Sigmoid colon (tissue), 7 donors: ENCODE data around the gene LEFTY1. TPM values are rescaled to one million over a fixed set of nuclear protein-coding genes. Genes with fewer than 3 reads are reported as not detected.
"Not testable (repeated sequence)": the region's sequence is repeated elsewhere in the genome, so short reads cannot be mapped to it uniquely, and the experiment has no call there.

Experiments used
- DNase-seq: peaks from one replicate; pipeline ENCODE4 v3.0.0-alpha.2; 2019
- H3K27ac ChIP-seq, 4 donors: fragments of 200-600 bp; sonication (generic); one replicate each; pipeline ENCODE4 v1.5.1; 2016 to 2019; ENCODE audit warnings: mild to moderate bottlenecking in 1 of 4
- H3K27me3 ChIP-seq, 3 donors: fragments of 200-600 bp; sonication (generic); one replicate each; pipeline ENCODE4 v1.5.1; 2019; ENCODE audit warnings: mild to moderate bottlenecking in 1 of 3
- H3K36me3 ChIP-seq, 4 donors: fragments of 200-600 bp; sonication (generic); one replicate each; pipeline ENCODE4 v1.5.1; 2016 to 2019
- H3K4me1 ChIP-seq, 4 donors: fragments of 200-600 bp; sonication (generic); one replicate each; pipeline ENCODE4 v1.5.1; 2017 to 2019
- H3K4me3 ChIP-seq, 4 donors: fragments of 200-600 bp; sonication (generic); one replicate each; pipeline ENCODE4 v1.5.1; 2017 to 2019; ENCODE audit warnings: mild to moderate bottlenecking in 2 of 4, moderate library complexity in 1 of 4
- H3K9me3 ChIP-seq, 4 donors: fragments of 200-600 bp in 3 of 4; sonication (generic) in 3 of 4; one replicate each; pipeline versions ENCODE4 v1.5.1 to v1.6.1; 2013 to 2019
- CTCF ChIP-seq, 4 experiments: fragments of 450-650 bp in 3 of 4; fragments of 200-600 bp in 1 of 4; IDR thresholded peaks; one replicate each; pipeline ENCODE4 v1.5.1; 2016 to 2019; ENCODE audit warnings: antibody characterized with exemption in 4 of 4, mild to moderate bottlenecking in 3 of 4, moderate library complexity in 2 of 4
- EP300 ChIP-seq, 4 donors: sonication (generic); formaldehyde crosslinking; IDR thresholded peaks; one replicate each; pipeline ENCODE4 v1.6.1; 2017; ENCODE audit warnings: antibody characterized with exemption in 4 of 4
- POLR2A ChIP-seq, 2 donors: fragments of 450-650 bp; IDR thresholded peaks; one replicate each; pipeline ENCODE4 v1.6.1; 2016; ENCODE audit warnings: antibody characterized with exemption in 2 of 2, mild to moderate bottlenecking in 2 of 2, moderate library complexity in 2 of 2
- POLR2AphosphoS5 ChIP-seq, 4 donors: sonication (generic); formaldehyde crosslinking; IDR thresholded peaks; one replicate each; pipeline ENCODE4 v1.6.1; 2017; ENCODE audit warnings: antibody characterized with exemption in 4 of 4
- WGBS, 2 donors: extraction: QIAGEN DNeasy Blood & Tissue Kit; methylation state at CpG; one replicate each; pipeline ENCODE4 v1.1.7; 2013; 5-methylcytosine and 5-hydroxymethylcytosine counted together
- intact Hi-C: fragments of 100-400 bp; cut with DNase I; formaldehyde crosslinking; loops from one replicate; pipeline ENCODE4 v1.15.1; 2023
- polyA plus RNA-seq, 3 donors: library from polyadenylated mRNA; stranded (reverse); fragments of 200-250 nt; gene quantifications; one replicate each; pipeline ENCODE4 v1.2.3, GENCODE V29; 2013
- total RNA-seq, 4 donors: library from RNA; depleted of rRNA; stranded (reverse); fragments of >200 nt; gene quantifications; one replicate each; pipeline ENCODE4 v1.1.0, GENCODE V29; 2016
- donor health status: healthy with polysubstance abuse.
- donor health status: Bipolar disorder and iron deficiency.
- donor health status: healthy.

LEFTY1 gene
- total and polyA plus RNA-seq, 7 donors = 14.4 to 120 (median 46.2) TPM; not detected in 4

DNA sequence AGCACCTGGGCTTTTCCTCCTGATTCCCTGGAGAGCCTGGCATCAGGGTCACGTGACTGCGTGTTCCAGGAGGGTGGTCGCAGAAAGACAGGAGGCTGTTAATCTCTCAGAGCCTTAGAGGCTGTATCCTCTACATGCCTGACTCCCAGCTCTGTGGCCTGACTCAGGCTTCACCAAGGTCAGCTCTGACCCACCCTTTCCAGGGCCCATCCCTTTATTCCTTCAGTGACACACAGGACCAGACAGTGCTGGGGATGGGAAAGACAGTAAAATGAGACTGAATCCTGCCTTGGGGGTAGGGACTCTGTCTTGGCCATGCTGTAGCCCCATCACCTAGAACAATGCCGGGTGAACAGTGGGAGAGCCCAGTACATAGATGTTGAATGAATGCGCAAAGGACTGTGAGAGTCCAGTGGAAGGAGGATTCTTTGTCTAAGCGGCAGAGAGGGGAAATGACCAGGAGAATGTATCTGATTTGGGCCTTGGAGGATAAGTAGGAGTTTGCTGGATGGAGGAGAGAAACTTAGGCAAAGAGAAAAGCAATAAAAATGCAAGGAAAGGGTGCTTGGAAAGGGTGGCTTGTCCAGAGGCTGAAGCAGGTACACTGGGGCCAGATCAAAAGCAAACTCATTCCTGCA lies 46.0 kb downstream of the LEFTY1 start:
- Histone ChIP-seq H3K27ac (no peak overlapping the region), H3K9me3 (no peaks in the 10 kb centered on the region), H3K36me3 (peaks cover 18 to 81% (median 44%) of the 10 kb centered on the region in 4 donors), H3K27me3 (no peaks in the 10 kb centered on the region), H3K4me1 (peaks cover 0 to 13% (median 11%) of the 10 kb centered on the region in 4 donors), H3K4me3 (no peak overlapping the region)
- intact Hi-C loops = no loop called here
- DNase-seq = no peak
- TF ChIP-seq POLR2AphosphoS5 (IDR thresholded peaks at IDR 0.05) (no peak), POLR2A (IDR thresholded peaks at IDR 0.05) (no peak), CTCF (IDR thresholded peaks at IDR 0.05) (no peak), EP300 (IDR thresholded peaks at IDR 0.05) (no peak)
- 79 to 87% methylated on average over 6 of the region's 6 CpGs for WGBS, 2 donors

GRCh38 chr1:225842074-225842473 lies 46.9 kb downstream of the LEFTY1 start:
- WGBS, 2 donors = 56 to 78% methylated on average over 12 of the region's 12 CpGs

DNA sequence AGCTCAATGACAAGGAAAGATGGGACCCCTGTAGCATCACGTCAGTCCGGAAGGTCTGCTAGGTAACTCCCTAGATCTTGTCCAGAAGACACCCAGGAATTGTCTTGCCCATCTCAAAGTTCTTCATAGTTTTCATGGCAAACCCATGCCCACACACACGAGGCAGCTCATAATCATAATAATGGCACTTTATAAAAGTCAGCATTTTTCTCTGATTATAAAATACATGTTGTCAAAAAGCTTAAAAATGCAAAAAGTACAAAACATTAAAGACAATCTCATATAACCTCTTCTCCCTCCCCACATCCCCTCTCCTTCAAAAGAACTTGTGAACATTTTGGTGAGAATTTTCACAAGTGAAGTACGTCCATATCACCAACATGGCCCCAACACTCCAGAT lies 48.2 kb downstream of the LEFTY1 start:
- DNase-seq = no peak
- 78 to 89% methylated on average over 4 of the region's 4 CpGs for WGBS, 2 donors
- TF ChIP-seq EP300 (IDR thresholded peaks at IDR 0.05) (no peak), POLR2A (IDR thresholded peaks at IDR 0.05) (no peak), CTCF (IDR thresholded peaks at IDR 0.05) (no peak), POLR2AphosphoS5 (IDR thresholded peaks at IDR 0.05) (no peak)
- Histone ChIP-seq H3K9me3 (no peaks in the 10 kb centered on the region), H3K36me3 (peaks cover 18 to 70% (median 39%) of the 10 kb centered on the region in 4 donors), H3K4me1 (peaks cover 2 to 15% (median 15%) of the 10 kb centered on the region in 4 donors), H3K4me3 (no peak overlapping the region), H3K27me3 (no peaks in the 10 kb centered on the region), H3K27ac (no peak overlapping the region)
- intact Hi-C loops = no loop called here

More at GRCh38 chr1:225842074-225842473, 46.9 kb downstream of the LEFTY1 start:
- no peak for DNase-seq
- H3K27ac ChIP-seq = no peak overlapping the region
- intact Hi-C loops = no loop called here
- H3K4me3 ChIP-seq = no peak overlapping the region
- TF ChIP-seq POLR2A (IDR thresholded peaks at IDR 0.05) (no peak), EP300 (IDR thresholded peaks at IDR 0.05) (no peak)
- H3K36me3 ChIP-seq = peaks cover 18 to 81% (median 48%) of the 10 kb centered on the region in 4 donors
- H3K27me3 ChIP-seq = no peaks in the 10 kb centered on the region
- H3K4me1 ChIP-seq = peaks cover 0 to 13% (median 11%) of the 10 kb centered on the region in 4 donors
- H3K9me3 ChIP-seq = no peaks in the 10 kb centered on the region

DNA sequence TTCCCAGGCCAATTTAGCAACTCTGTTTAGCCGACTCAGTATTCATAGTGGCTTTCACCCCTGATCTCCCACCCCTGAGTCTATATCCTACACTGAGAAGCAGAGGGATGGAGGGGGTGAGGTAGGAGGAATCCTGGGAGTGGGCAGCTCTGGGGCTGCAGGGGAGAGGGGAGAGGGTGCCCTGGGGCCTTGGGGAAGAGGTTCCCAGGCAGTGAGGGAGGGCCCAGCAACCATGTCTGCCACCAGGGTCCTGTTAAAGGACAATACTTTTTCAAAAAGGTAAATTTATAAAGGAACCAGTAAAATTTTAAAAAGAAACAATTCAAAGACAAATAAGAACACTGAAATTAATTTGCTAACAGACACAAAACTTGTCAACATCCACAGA lies 48.7 kb downstream of the LEFTY1 start:
- 83 to 94% methylated on average over 1 of the region's 1 CpG for WGBS, 2 donors
- Histone ChIP-seq H3K36me3 (peaks cover 18 to 69% (median 39%) of the 10 kb centered on the region in 4 donors), H3K27me3 (no peaks in the 10 kb centered on the region), H3K9me3 (no peaks in the 10 kb centered on the region), H3K4me3 (no peak overlapping the region), H3K4me1 (peaks cover 2 to 15% (median 14%) of the 10 kb centered on the region in 4 donors), H3K27ac (no peak overlapping the region)
- TF ChIP-seq POLR2AphosphoS5 (IDR thresholded peaks at IDR 0.05) (no peak), EP300 (IDR thresholded peaks at IDR 0.05) (no peak), POLR2A (IDR thresholded peaks at IDR 0.05) (no peak), CTCF (IDR thresholded peaks at IDR 0.05) (no peak)
- intact Hi-C loops = no loop called here
- DNase-seq = no peak

GRCh38 chr1:225838793-225839192 lies 50.2 kb downstream of the LEFTY1 start:
- peaks cover 2 to 24% (median 18%) of the 10 kb centered on the region in 4 donors for H3K4me1 ChIP-seq
- TF ChIP-seq EP300 (IDR thresholded peaks at IDR 0.05) (no peak), POLR2AphosphoS5 (IDR thresholded peaks at IDR 0.05) (no peak), CTCF (IDR thresholded peaks at IDR 0.05) (no peak)
- H3K4me3 ChIP-seq = no peak overlapping the region
- no peaks in the 10 kb centered on the region for H3K9me3 ChIP-seq
- no peak for DNase-seq
- peaks cover 18 to 55% (median 35%) of the 10 kb centered on the region in 4 donors for H3K36me3 ChIP-seq
- no peaks in the 10 kb centered on the region for H3K27me3 ChIP-seq
- H3K27ac ChIP-seq = no peak overlapping the region
- WGBS, 2 donors = 87 to 91% methylated on average over 14 of the region's 14 CpGs
- intact Hi-C loops = no loop called here

- Histone ChIP-seq H3K4me1 (peaks cover 2 to 24% (median 18%) of the 10 kb centered on the region in 4 donors), H3K27ac (peak overlapping the region; percentile 47 to 74 (median 54)), H3K36me3 (peaks cover 29 to 56% (median 40%) of the 10 kb centered on the region in 4 donors)
- H3K4me3 ChIP-seq, H3K27me3 ChIP-seq, intact Hi-C loops, H3K9me3 ChIP-seq, DNase-seq: not testable (repeated sequence)
- 93% methylated on average over 4 of the region's 4 CpGs for WGBS, 2 donors
These were observed 52.6 kb downstream of the LEFTY1 start for GRCh38 chr1:225836296-225836695.
